DOHH2 (cell line): ENCODE results near the gene SPATA12.

Experiments
- H3F3A ChIP-seq: fragments of 200-600 bp; sonication (generic), shearing (Covaris generic); 2 replicates; pipeline ENCODE4 v1.6.0; 2016; ENCODE audit warnings: antibody characterized with exemption, mild to moderate bottlenecking; ENCODE audit not compliant: control insufficient read depth, insufficient read depth
- H3K27ac ChIP-seq: fragments of 200-600 bp; sonication (generic); 2 replicates; pipeline ENCODE4 v1.5.1; 2014; ENCODE audit warnings: low read depth, mild to moderate bottlenecking, low read length, moderate library complexity
- H3K27me3 ChIP-seq: fragments of 200-600 bp; sonication (generic); 2 replicates; pipeline ENCODE4 v1.6.1; 2014; ENCODE audit warnings: mild to moderate bottlenecking, low read length, mixed read lengths; ENCODE audit not compliant: control insufficient read depth
- H3K36me3 ChIP-seq: fragments of 200-600 bp; sonication (generic); 2 replicates; pipeline ENCODE4 v1.6.1; 2014; ENCODE audit warnings: mild to moderate bottlenecking, low read length, moderate library complexity, mixed read lengths; ENCODE audit not compliant: control insufficient read depth
- H3K4me1 ChIP-seq: fragments of 200-600 bp; sonication (generic); 2 replicates; pipeline ENCODE4 v1.6.1; 2014; ENCODE audit warnings: mild to moderate bottlenecking, low read length, mixed read lengths; ENCODE audit not compliant: control insufficient read depth
- H3K4me2 ChIP-seq: fragments of 200-600 bp; sonication (generic); 2 replicates; pipeline ENCODE4 v1.6.0; 2014; ENCODE audit warnings: mild to moderate bottlenecking, low read length, moderate library complexity
- H3K4me3 ChIP-seq: fragments of 200-600 bp; sonication (generic); 2 replicates; pipeline ENCODE4 v1.5.1; 2014; ENCODE audit warnings: mild to moderate bottlenecking, low read length, mixed read lengths
- H3K79me2 ChIP-seq: fragments of 200-600 bp; sonication (generic); 2 replicates; pipeline ENCODE4 v1.6.1; 2014; ENCODE audit warnings: mild to moderate bottlenecking, low read length, mixed read lengths; ENCODE audit not compliant: control insufficient read depth
- H3K9me2 ChIP-seq: fragments of 200-600 bp; sonication (generic); replicated peaks from 2 replicates; pipeline ENCODE4 v1.6.1; 2014; ENCODE audit warnings: mild to moderate bottlenecking, low read length, mixed read lengths; ENCODE audit not compliant: control insufficient read depth
- H3K9me3 ChIP-seq: fragments of 200-600 bp; sonication (generic); 2 replicates; pipeline ENCODE4 v1.6.1; 2014; ENCODE audit warnings: antibody characterized with exemption, low read length, mixed read lengths; ENCODE audit not compliant: control insufficient read depth, insufficient read depth
- H4K20me1 ChIP-seq: fragments of 200-600 bp; sonication (generic); 2 replicates; pipeline ENCODE4 v1.6.0; 2014; ENCODE audit warnings: low read depth, mild to moderate bottlenecking, antibody characterized with exemption, low read length, moderate library complexity; ENCODE audit not compliant: control insufficient read depth, insufficient read depth
- CTCF ChIP-seq: fragments of 200-600 bp; sonication (generic); IDR thresholded peaks from one replicate; pipeline ENCODE4 v1.5.1; 2014; ENCODE audit warnings: antibody characterized with exemption, mild to moderate bottlenecking, low read depth, low read length; ENCODE audit not compliant: poor library complexity, severe bottlenecking
- EZH2phosphoT487 ChIP-seq: fragments of 200-600 bp; sonication (generic); IDR thresholded peaks from 2 replicates; pipeline ENCODE4 v1.6.1; 2017; ENCODE audit warnings: borderline replicate concordance, mild to moderate bottlenecking, antibody characterized with exemption, low read length, moderate library complexity, mixed read lengths

The SPATA12 gene

GRCh38 chr3:57118254-57118653, 57.8 kb downstream of the SPATA12 start:
- no peaks in the 10 kb centered on the region for H3F3A ChIP-seq
- H3K4me2 ChIP-seq = no peak overlapping the region
- H3K27ac ChIP-seq = no peak overlapping the region
- H3K79me2 ChIP-seq = no peaks in the 10 kb centered on the region
- H3K4me1 ChIP-seq = no peaks in the 10 kb centered on the region
- no peaks in the 10 kb centered on the region for H3K9me2 ChIP-seq
- peaks cover 26% of the 10 kb centered on the region for H3K27me3 ChIP-seq
- H3K4me3 ChIP-seq = no peak overlapping the region
- no peaks in the 10 kb centered on the region for H4K20me1 ChIP-seq
- H3K9me3 ChIP-seq = no peaks in the 10 kb centered on the region
- TF ChIP-seq CTCF (no peak), EZH2phosphoT487 (no peak)
- no peaks in the 10 kb centered on the region for H3K36me3 ChIP-seq

GRCh38 chr3:57120040-57120439, 59.6 kb downstream of the SPATA12 start:
- no peaks in the 10 kb centered on the region for H4K20me1 ChIP-seq

GRCh38 chr3:57120451-57121174, 60.1 kb downstream of the SPATA12 start:
- Histone ChIP-seq H3K4me1 (no peaks in the 10 kb centered on the region), H3F3A (no peaks in the 10 kb centered on the region), H3K4me3 (no peak overlapping the region), H3K4me2 (no peak overlapping the region), H3K27ac (no peak overlapping the region), H3K9me3 (no peaks in the 10 kb centered on the region), H3K9me2 (no peaks in the 10 kb centered on the region), H3K79me2 (no peaks in the 10 kb centered on the region), H4K20me1 (no peaks in the 10 kb centered on the region), H3K27me3 (peaks cover 24% of the 10 kb centered on the region), H3K36me3 (no peaks in the 10 kb centered on the region)
- no peak for TF ChIP-seq CTCF
- TF ChIP-seq EZH2phosphoT487 = no peak

More at GRCh38 chr3:57120040-57120439, 59.6 kb downstream of the SPATA12 start:
- no peaks in the 10 kb centered on the region for H3K4me1 ChIP-seq
- H3F3A ChIP-seq = no peaks in the 10 kb centered on the region
- H3K27ac ChIP-seq = no peak overlapping the region
- TF ChIP-seq CTCF (no peak), EZH2phosphoT487 (no peak)
- H3K4me3 ChIP-seq = no peak overlapping the region
- H3K4me2 ChIP-seq = no peak overlapping the region
- H3K79me2 ChIP-seq = no peaks in the 10 kb centered on the region
- H3K9me2 ChIP-seq = no peaks in the 10 kb centered on the region
- no peaks in the 10 kb centered on the region for H3K36me3 ChIP-seq
- peaks cover 28% of the 10 kb centered on the region for H3K27me3 ChIP-seq
- H3K9me3 ChIP-seq = no peaks in the 10 kb centered on the region
